Nephron progenitor cell (in vitro differentiated cells): ENCODE data around the gene NOC2L.
A peak's percentile ranks its signal among the peaks of the same experiment; 100 is the strongest.

ENCODE experiments used
- DNase-seq: peaks from one replicate; pipeline ENCODE4 v3.0.0; 2021
- H3K27ac Mint-ChIP-seq: 2 replicates; pipeline ENCODE4 v1.8.0; 2021; ENCODE audit warnings: mild to moderate bottlenecking, moderate library complexity, mixed read lengths
- H3K27me3 Mint-ChIP-seq: 2 replicates; pipeline ENCODE4 v1.8.0; 2021; ENCODE audit warnings: mild to moderate bottlenecking, low read depth, mixed read lengths; ENCODE audit not compliant: poor library complexity
- H3K36me3 Mint-ChIP-seq: 2 replicates; pipeline ENCODE4 v1.8.0; 2021; ENCODE audit warnings: low read depth, mixed read lengths
- H3K4me1 Mint-ChIP-seq: 2 replicates; pipeline ENCODE4 v1.8.0; 2021; ENCODE audit warnings: mixed read lengths
- H3K4me3 Mint-ChIP-seq: 2 replicates; pipeline ENCODE4 v1.8.0; 2021; ENCODE audit warnings: mild to moderate bottlenecking, moderate library complexity, mixed read lengths
- H3K9me3 Mint-ChIP-seq: 2 replicates; pipeline ENCODE4 v1.8.0; 2021; ENCODE audit warnings: mild to moderate bottlenecking, moderate library complexity, mixed read lengths
- CTCF ChIP-seq: fragments of 200-600 bp; sonication (generic); IDR thresholded peaks from 2 replicates; pipeline ENCODE4 v1.5.0; 2021; ENCODE audit warnings: antibody characterized with exemption

NOC2L gene

GRCh38 chr1:967466-968343 is 8.6 kb upstream of the NOC2L start:
- peaks cover 3% of the 10 kb centered on the region for H3K9me3 Mint-ChIP-seq
- no peak for DNase-seq
- peaks cover 8% of the 10 kb centered on the region for H3K36me3 Mint-ChIP-seq
- no peak overlapping the region for H3K4me3 Mint-ChIP-seq
- no peak overlapping the region for H3K27ac Mint-ChIP-seq
- H3K4me1 Mint-ChIP-seq: no peaks in the 10 kb centered on the region
- no peak for TF ChIP-seq CTCF
- peaks cover 74% of the 10 kb centered on the region for H3K27me3 Mint-ChIP-seq

- peaks cover 73% of the 10 kb centered on the region for H3K27me3 Mint-ChIP-seq
- no peak for TF ChIP-seq CTCF
- peaks cover 3% of the 10 kb centered on the region for H3K9me3 Mint-ChIP-seq
- H3K36me3 Mint-ChIP-seq: peaks cover 8% of the 10 kb centered on the region
- DNase-seq: peak; percentile 75
- no peaks in the 10 kb centered on the region for H3K4me1 Mint-ChIP-seq
- H3K27ac Mint-ChIP-seq: no peak overlapping the region
- peak overlapping the region; percentile 52 for H3K4me3 Mint-ChIP-seq
These were observed 7.7 kb upstream of the NOC2L start for GRCh38 chr1:966704-967300.

GRCh38 chr1:966135-966703 is 7.2 kb upstream of the NOC2L start, which contains the start of gene PLEKHN1:
PLEKHN1 (plus strand) TSS chr1:966482; CDS start chr1:966532, 50 bp downstream.
- Mint-ChIP-seq H3K4me3 (peak within 1 kb of the TSS; percentile 52), H3K4me1 (no peaks in the 10 kb centered on the region), H3K36me3 (peaks cover 8% of the 10 kb centered on the region), H3K27ac (no peak within 1 kb of the TSS), H3K9me3 (peaks cover 3% of the 10 kb centered on the region), H3K27me3 (peaks cover 73% of the 10 kb centered on the region)
- no peak for TF ChIP-seq CTCF
- DNase-seq: no peak

- Mint-ChIP-seq H3K27me3 (peaks cover 67% of the 10 kb centered on the region), H3K27ac (no peak overlapping the region), H3K9me3 (peaks cover 3% of the 10 kb centered on the region), H3K36me3 (peaks cover 8% of the 10 kb centered on the region), H3K4me3 (no peak overlapping the region), H3K4me1 (no peaks in the 10 kb centered on the region)
- DNase-seq: no peak
- TF ChIP-seq CTCF: no peak
These were observed 6.6 kb upstream of the NOC2L start for GRCh38 chr1:965526-966134.

GRCh38 chr1:964691-965525 is 5.9 kb upstream of the NOC2L start:
- Mint-ChIP-seq H3K27me3 (peaks cover 66% of the 10 kb centered on the region), H3K4me3 (no peak overlapping the region), H3K36me3 (peaks cover 8% of the 10 kb centered on the region), H3K27ac (no peak overlapping the region), H3K9me3 (peaks cover 3% of the 10 kb centered on the region), H3K4me1 (no peaks in the 10 kb centered on the region)
- TF ChIP-seq CTCF: no peak
- no peak for DNase-seq
